OCI-LY1 (cell line): ENCODE results near the gene KLF3.

Source experiments
- H2AFZ ChIP-seq: fragments of 200-600 bp; sonication (generic), shearing (Covaris generic); 2 replicates; pipeline ENCODE4 v1.6.0; 2014; ENCODE audit warnings: antibody characterized with exemption, mild to moderate bottlenecking, low read length
- H3F3A ChIP-seq: fragments of 200-600 bp; sonication (generic), shearing (Covaris generic); 2 replicates; pipeline ENCODE4 v1.6.0; 2014; ENCODE audit warnings: mild to moderate bottlenecking, antibody characterized with exemption, low read length, moderate library complexity; ENCODE audit not compliant: insufficient read depth
- H3K27ac ChIP-seq: fragments of 200-600 bp; sonication (generic); 2 replicates; pipeline ENCODE4 v1.5.1; 2014; ENCODE audit warnings: low read length, mixed run types, mild to moderate bottlenecking, low read depth; ENCODE audit not compliant: poor library complexity, severe bottlenecking
- H3K27me3 ChIP-seq: fragments of 200-600 bp; sonication (generic); 2 replicates; pipeline ENCODE4 v1.6.0; 2014; ENCODE audit warnings: antibody characterized with exemption, mild to moderate bottlenecking, low read length, moderate library complexity; ENCODE audit not compliant: insufficient read depth
- H3K36me3 ChIP-seq: fragments of 200-600 bp; sonication (generic); 2 replicates; pipeline ENCODE4 v1.6.1; 2014; ENCODE audit warnings: mild to moderate bottlenecking, antibody characterized with exemption, low read length, moderate library complexity, mixed read lengths; ENCODE audit not compliant: insufficient read depth
- H3K4me1 ChIP-seq: fragments of 200-600 bp; sonication (generic); 2 replicates; pipeline ENCODE4 v1.5.1; 2014; ENCODE audit warnings: mild to moderate bottlenecking, low read length, moderate library complexity; ENCODE audit not compliant: insufficient read depth, severe bottlenecking
- H3K4me2 ChIP-seq: fragments of 200-600 bp; sonication (generic), shearing (Covaris generic); 2 replicates; pipeline ENCODE4 v1.6.1; 2014; ENCODE audit warnings: low read length
- H3K4me3 ChIP-seq: fragments of 200-600 bp; sonication (generic); 2 replicates; pipeline ENCODE4 v1.5.1; 2014; ENCODE audit warnings: low read length, low read depth, mild to moderate bottlenecking, mixed read lengths; ENCODE audit not compliant: poor library complexity, severe bottlenecking
- H3K79me2 ChIP-seq: fragments of 200-600 bp; shearing (Covaris generic); 2 replicates; pipeline ENCODE4 v1.6.1; 2016; ENCODE audit warnings: mixed run types, low read length, mixed read lengths; ENCODE audit not compliant: insufficient read depth
- H3K9ac ChIP-seq: fragments of 200-600 bp; sonication (generic), shearing (Covaris generic); 2 replicates; pipeline ENCODE4 v1.6.1; 2014; ENCODE audit warnings: mild to moderate bottlenecking, low read length, mixed read lengths
- H3K9me2 ChIP-seq: fragments of 200-600 bp; sonication (generic), shearing (Covaris generic); 2 replicates; pipeline ENCODE4 v1.6.1; 2014; ENCODE audit warnings: low read depth, mild to moderate bottlenecking, low read length, mixed read lengths
- H3K9me3 ChIP-seq: fragments of 200-600 bp; shearing (Covaris generic); 2 replicates; pipeline ENCODE4 v1.6.1; 2014; ENCODE audit warnings: low read length, mixed read lengths
- H4K20me1 ChIP-seq: fragments of 200-600 bp; sonication (generic), shearing (Covaris generic); 2 replicates; pipeline ENCODE4 v1.6.0; 2016; ENCODE audit warnings: mild to moderate bottlenecking, low read length; ENCODE audit not compliant: insufficient read depth
- EZH2 ChIP-seq: fragments of 200-600 bp; sonication (generic), shearing (Covaris generic); IDR thresholded peaks from 2 replicates; pipeline ENCODE4 v1.8.0; 2017; ENCODE audit warnings: borderline replicate concordance, mixed run types, mild to moderate bottlenecking, antibody characterized with exemption, low read length, moderate library complexity, mixed read lengths
- TF ChIP-seq, protein P1 (sequence below): fragments of 200-600 bp; sonication (generic), shearing (Covaris generic); IDR thresholded peaks from 2 replicates; pipeline ENCODE4 v1.5.1; 2017; ENCODE audit warnings: mild to moderate bottlenecking, antibody characterized with exemption, low read length, moderate library complexity, mixed read lengths

KLF3 gene

DNA sequence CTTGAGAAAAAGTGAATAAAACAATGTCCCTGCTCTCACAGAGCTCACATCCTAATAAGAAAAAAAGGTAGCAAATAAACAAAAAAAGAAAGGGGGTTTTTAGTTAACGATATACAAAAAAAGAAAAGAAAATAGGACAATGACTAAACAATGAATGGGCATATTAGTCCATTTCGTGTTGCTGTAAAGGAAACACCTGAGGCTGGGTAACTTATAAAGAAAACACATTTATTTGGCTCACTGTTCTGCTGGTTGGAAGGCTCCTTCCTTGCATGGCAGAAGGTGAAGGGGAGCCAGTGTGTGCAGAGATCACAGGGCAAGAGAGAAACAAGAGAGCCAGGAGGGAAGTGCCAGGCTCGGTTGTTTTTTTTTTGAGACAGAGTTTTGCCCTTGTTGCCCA lies 4.7 kb upstream of the KLF3 start:
- Histone ChIP-seq H4K20me1 (no peaks in the 10 kb centered on the region), H3K27me3 (no peaks in the 10 kb centered on the region; the same call in 1 of the 2 replicates)

GRCh38 chr4:38660838-38661237 lies 3.2 kb upstream of the KLF3 start:
- Histone ChIP-seq H2AFZ (no peak overlapping the region), H3K36me3 (no peaks in the 10 kb centered on the region)

More for the DNA sequence above, 4.7 kb upstream of the KLF3 start:
- no peaks in the 10 kb centered on the region for H3K9me3 ChIP-seq
- H3F3A ChIP-seq, result no peaks in the 10 kb centered on the region
- no peak for TF ChIP-seq EZH2
- TF ChIP-seq, protein P1, sequence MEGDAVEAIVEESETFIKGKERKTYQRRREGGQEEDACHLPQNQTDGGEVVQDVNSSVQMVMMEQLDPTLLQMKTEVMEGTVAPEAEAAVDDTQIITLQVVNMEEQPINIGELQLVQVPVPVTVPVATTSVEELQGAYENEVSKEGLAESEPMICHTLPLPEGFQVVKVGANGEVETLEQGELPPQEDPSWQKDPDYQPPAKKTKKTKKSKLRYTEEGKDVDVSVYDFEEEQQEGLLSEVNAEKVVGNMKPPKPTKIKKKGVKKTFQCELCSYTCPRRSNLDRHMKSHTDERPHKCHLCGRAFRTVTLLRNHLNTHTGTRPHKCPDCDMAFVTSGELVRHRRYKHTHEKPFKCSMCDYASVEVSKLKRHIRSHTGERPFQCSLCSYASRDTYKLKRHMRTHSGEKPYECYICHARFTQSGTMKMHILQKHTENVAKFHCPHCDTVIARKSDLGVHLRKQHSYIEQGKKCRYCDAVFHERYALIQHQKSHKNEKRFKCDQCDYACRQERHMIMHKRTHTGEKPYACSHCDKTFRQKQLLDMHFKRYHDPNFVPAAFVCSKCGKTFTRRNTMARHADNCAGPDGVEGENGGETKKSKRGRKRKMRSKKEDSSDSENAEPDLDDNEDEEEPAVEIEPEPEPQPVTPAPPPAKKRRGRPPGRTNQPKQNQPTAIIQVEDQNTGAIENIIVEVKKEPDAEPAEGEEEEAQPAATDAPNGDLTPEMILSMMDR, result no peak
- H3K27ac ChIP-seq, result no peak overlapping the region
- no peaks in the 10 kb centered on the region for H3K9me2 ChIP-seq
- no peak overlapping the region for H3K4me2 ChIP-seq
- H3K4me3 ChIP-seq, result no peak overlapping the region
- peaks cover 4% of the 10 kb centered on the region for H3K4me1 ChIP-seq
- no peak overlapping the region for H2AFZ ChIP-seq
- H3K9ac ChIP-seq, result no peak overlapping the region
- H3K36me3 ChIP-seq, result no peaks in the 10 kb centered on the region
- no peaks in the 10 kb centered on the region for H3K79me2 ChIP-seq

DNA sequence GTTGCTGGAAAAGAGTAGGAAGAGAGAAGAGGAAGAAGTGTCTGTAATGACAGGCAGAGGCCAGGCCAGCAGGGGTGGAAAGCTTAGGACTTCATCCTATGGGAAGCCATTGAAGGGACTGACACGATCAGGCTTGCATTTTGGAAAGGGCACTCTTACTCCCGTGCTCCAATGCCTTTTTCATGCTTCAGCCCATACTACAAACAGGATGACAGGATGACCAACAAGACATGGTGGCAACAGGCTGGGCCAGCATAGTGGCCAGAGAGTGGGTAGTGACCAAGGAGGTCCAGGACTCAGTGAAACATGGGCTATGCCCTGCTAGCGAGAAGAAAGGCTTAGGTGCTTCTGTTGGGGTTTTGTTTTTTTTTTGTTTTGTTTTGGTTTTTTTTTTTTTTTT lies 2.6 kb upstream of the KLF3 start:
- H3K27me3 ChIP-seq, result no peaks in the 10 kb centered on the region; the same call in 1 of the 2 replicates

More at GRCh38 chr4:38660838-38661237, 3.2 kb upstream of the KLF3 start:
- Histone ChIP-seq H3K4me2 (no peak overlapping the region), H3K27me3 (no peaks in the 10 kb centered on the region; the same call in 1 of the 2 replicates), H3K9me2 (no peaks in the 10 kb centered on the region), H3K27ac (no peak overlapping the region), H4K20me1 (no peaks in the 10 kb centered on the region), H3K79me2 (no peaks in the 10 kb centered on the region), H3K4me1 (peaks cover 4% of the 10 kb centered on the region), H3K9me3 (no peaks in the 10 kb centered on the region), H3K9ac (no peak overlapping the region), H3F3A (0 out of 2 replicates have a peak, but pooled peaks cover 3% of the 10 kb centered on the region), H3K4me3 (no peak overlapping the region)
- TF ChIP-seq, protein P1, result no peak
- TF ChIP-seq EZH2, result no peak

More for the DNA sequence above, 2.6 kb upstream of the KLF3 start:
- no peaks in the 10 kb centered on the region for H3K36me3 ChIP-seq
- no peaks in the 10 kb centered on the region for H4K20me1 ChIP-seq
- no peaks in the 10 kb centered on the region for H3K79me2 ChIP-seq
- no peaks in the 10 kb centered on the region for H3K9me2 ChIP-seq
- H3K9ac ChIP-seq, result no peak overlapping the region
- H3K4me2 ChIP-seq, result no peak overlapping the region
- 0 out of 2 replicates have a peak, but pooled peaks cover 3% of the 10 kb centered on the region for H3F3A ChIP-seq
- no peak overlapping the region for H3K27ac ChIP-seq
- no peak overlapping the region for H3K4me3 ChIP-seq
- peaks cover 4% of the 10 kb centered on the region for H3K4me1 ChIP-seq
- no peaks in the 10 kb centered on the region for H3K9me3 ChIP-seq
- H2AFZ ChIP-seq, result no peak overlapping the region
- TF ChIP-seq, protein P1, result no peak
- TF ChIP-seq EZH2, result no peak
